SW 1271 (cell line): ENCODE data around the gene DGKA.
A peak's percentile ranks its signal among the peaks of the same experiment; 100 is the strongest.

Experiments
- DNase-seq, 2 experiments: peaks; one replicate each; lab custom pipeline; 2025; lab: John Stamatoyannopoulos, UW

The DGKA gene

DNA sequence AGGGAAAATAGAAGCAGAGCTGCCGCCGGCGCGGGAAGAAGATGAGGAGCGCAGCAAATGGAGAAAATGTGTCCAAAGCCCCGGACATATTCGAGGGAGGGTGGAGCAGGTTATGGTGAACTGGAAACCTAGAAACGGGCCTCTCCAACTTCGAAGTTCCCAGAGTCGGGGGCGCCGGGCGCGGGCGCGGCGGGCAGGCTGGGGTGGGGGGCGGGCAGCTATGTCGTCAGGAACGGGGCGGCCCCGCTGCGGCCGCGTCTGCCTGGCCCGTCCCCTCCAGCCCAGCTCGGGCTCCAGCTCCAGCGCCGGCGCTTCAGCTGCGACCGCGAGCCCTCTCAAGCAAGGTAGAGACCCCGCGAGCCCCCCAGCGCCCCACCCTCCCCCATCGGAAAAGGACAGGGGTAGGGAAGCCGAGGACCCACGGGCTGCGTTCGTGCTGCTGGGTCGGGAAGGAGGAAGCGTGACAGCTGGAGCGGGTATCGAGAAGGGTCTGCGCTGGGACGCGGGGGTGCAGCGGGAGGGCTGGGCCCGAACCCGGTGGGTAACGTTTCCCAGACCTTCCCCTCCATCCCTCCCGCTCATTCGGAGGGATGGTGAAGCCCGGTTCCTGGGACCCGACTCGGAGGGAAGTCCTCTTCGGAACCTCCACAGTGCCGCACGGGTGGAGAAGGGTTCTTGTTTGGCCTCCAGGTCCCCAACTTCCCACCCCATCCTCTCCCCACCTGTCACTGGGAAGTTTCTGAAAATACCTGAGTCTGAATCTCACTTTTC lies 1.0 kb downstream of the DGKA start:
- DNase-seq = peak in 1 of 2 experiments; percentile 33

GRCh38 chr12:55932551-55932910 lies 1.6 kb downstream of the DGKA start:
- no peak for DNase-seq

DNA sequence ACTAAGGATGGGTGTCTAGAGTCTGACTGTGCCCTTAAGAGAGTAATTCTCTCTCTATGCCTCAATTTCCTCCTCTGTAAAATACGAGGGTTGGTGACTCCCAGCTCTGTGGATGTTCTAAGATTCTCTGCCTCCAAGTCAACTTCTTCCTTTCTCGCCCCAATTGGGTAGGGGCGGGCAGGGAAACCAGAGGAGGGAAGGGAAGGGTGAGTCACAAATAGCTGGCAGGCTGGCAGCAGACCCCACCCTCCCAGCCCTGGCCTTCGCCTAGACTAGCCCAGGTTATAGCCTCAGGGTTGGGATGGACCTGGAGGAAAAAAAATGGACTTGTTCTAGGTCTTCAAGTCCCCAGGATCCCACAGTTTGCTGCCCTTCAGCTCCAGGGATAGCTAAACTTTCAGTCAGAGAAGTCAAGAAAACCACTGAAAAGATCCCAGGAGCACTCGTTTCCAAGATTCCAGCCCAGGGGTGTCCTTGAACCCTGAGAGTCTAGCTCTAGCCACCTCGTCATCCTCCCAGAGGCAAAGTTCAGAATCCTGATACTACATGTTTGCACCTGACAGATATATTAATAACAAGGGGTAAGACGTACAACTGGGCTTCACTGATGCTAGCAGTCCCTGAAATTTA lies 2.3 kb downstream of the DGKA start:
- peak in 1 of 2 experiments; percentile 53 for DNase-seq

- no peak for DNase-seq
Measured at GRCh38 chr12:55933799-55934742, 3.1 kb downstream of the DGKA start.

DNA sequence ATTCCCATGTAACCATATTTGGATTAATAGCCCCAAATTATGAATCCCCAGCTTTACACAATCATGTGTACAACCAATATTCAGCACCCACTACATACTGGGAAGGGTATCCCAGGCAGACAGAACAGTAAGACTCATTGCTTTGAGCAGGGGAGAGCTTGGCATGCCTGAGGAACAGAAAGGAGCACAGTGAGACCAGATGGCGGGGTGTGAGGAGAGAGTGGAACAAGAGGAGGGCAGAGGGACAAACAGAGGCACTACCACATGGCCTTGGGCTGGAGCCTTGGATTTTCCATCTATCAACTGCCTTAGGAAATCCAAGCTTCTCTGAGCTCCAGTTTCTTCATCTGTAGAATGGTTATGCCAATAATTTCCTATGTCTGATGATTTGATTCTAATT lies 3.8 kb downstream of the DGKA start:
- no peak for DNase-seq

- no peak for DNase-seq
Measured at GRCh38 chr12:55935738-55936151, 4.8 kb downstream of the DGKA start.

DNA sequence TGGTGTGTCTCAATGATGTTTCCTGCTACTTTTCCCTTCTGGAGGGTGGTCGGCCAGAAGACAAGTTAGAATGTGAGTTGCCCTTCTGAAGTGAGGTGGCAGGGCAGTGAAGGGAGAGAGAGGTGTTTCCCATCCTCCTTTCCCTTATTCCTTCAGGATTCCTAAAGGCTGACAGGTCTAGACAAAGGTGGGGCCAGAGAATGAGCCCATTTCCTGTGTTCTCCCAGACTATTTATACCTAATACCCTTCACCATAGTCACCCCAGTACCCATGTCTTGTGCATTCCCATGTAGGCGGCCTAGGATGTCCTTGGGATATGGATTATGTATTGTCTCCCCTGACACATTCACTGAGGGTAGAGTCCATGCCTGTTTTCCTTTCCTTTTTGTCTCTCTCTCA lies 7.0 kb downstream of the DGKA start:
- no peak for DNase-seq

DNA sequence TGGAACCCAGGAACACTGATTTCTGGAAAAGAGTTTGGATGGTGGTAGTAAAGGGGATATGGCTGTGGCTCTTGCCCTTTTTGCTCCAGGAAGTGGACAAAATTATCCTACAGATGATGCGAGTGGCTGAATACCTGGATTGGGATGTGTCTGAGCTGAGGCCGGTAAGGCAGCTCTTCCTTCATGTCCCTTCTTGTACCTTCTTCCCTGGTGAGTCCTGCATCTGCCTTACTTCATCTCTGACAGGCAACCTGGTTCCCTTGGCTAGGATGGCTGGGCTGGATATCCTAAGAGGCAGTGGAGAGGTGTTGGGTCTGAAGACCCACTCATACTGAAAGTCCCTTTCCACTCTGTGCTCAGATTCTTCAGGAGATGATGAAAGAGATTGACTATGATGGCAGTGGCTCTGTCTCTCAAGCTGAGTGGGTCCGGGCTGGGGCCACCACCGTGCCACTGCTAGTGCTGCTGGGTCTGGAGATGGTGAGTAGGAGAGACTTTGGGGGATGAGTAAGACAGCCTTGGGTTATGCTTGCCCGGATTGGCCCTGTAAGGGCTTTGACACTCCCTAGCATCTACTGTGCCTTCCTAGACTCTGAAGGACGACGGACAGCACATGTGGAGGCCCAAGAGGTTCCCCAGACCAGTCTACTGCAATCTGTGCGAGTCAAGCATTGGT lies 8.0 kb downstream of the DGKA start:
- DNase-seq = no peak

GRCh38 chr12:55940065-55940732 lies 9.2 kb downstream of the DGKA start:
- peak; percentile 44 to 78 for DNase-seq

DNA sequence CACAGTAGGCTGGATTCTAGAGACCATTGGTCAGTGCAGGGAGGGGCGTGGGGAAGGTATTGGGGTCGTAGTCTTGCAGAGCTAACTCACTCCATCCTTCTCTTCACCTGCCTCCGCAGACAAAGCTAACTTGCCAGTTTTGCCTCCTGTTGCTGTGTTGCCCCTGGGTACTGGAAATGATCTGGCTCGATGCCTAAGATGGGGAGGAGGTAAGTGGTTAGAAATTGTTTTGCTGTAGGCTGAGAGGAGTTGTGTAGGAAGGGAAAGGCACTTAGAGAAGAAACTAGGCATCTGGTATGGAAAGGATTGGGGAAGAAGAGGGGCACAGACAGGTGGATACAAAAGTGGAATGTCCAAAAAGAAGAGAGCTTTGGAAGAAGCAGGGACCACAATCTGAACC lies 11.1 kb downstream of the DGKA start:
- no peak for DNase-seq

GRCh38 chr12:55942577-55943136 lies 11.7 kb downstream of the DGKA start:
- DNase-seq = no peak

- no peak for DNase-seq
Measured at GRCh38 chr12:55946553-55946952, 15.6 kb downstream of the DGKA start.

- no peak for DNase-seq
Measured at GRCh38 chr12:55955344-55955743, 24.4 kb downstream of the DGKA start.

DNA sequence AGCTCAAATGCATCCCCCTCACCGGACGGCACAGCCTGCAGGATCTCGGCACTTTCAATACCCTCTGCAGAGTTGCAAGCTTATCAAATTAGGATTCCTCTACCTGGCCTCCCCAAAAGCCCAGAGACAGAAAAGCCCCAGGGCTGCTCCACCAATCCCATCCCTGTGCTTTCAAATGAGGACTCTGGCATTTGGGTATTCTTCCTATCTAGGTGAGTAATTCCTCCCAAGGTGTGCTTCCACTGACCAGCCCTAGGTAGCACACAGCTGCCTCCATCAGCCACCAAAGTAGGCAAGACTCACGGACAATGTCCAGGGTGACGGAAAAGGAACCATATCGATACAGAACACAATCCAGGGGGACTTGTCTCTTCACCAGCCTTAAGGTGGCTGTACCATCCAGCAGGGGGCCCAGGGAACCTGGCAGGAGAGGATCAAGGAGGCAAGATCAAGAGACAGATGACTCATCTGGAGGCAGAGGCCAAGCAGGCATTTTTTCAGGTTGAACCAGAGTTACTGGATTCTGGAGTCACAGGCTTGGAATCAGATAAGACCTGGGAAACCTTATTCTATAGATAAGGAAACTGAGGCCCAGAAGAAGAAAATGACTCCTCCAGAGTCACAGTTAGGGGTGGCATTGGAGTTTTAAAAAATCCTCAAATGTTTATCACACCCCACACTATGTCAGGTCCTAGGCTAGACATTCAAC lies 25.0 kb downstream of the DGKA start:
- peak; percentile 43 to 61 for DNase-seq

DNA sequence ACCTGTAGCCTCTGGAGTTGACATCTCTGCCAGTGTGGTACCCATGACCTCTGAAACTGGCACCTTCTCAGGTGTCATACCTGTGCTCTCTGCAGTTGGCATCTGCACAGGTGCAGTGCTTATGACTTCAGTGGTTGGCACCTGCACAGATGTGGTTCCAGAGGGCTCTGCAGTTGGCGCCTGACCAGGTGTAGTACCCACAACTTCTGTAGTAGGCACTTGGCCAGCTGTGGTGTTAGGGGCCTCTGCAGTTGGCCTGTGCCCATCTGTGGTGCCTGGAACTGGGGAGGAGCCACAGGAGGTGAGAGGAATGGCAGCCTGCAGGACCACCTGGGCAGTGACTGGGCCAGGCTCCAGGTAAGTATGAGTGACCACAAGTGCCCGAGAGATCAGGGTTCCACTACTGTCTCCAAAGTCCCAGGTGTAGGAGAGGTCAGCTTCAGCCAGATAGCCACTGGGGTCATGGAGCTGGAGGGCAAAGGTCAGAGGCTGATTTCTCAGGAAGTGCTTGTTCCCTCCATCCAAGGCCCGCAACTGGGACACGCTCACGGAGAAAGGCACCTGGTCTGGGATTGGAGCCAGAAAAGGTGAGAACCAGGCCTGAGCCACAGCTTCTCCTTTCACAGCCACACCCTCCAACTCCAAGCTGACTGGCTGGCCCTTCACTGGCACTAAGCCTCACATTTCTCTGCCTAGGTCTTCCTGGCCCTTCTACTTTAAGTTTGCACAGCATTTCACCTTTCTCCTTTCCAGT lies 26.3 kb downstream of the DGKA start:
- no peak for DNase-seq

- no peak for DNase-seq
Measured at GRCh38 chr12:55963760-55964159, 32.8 kb downstream of the DGKA start.

GRCh38 chr12:55965240-55965639 lies 34.3 kb downstream of the DGKA start:
- DNase-seq = no peak

GRCh38 chr12:55965941-55966407 lies 35.0 kb downstream of the DGKA start, which contains the start of gene PMEL:
Gene PMEL, minus strand, starts transcription at chr12:55966042. Its CDS starts 31 bp downstream, at chr12:55966011.
- DNase-seq = peak in 1 of 2 experiments; percentile 21
